GM12865 (cell line): ENCODE results near the gene WDR74.
A peak's percentile ranks its signal among the peaks of the same experiment; 100 is the strongest.

Source experiments
- DNase-seq: peaks from one replicate; pipeline ENCODE4 v3.0.0; 2010; ENCODE audit warnings: low read depth
- H3K4me3 ChIP-seq: 2 replicates; pipeline ENCODE4 v1.5.1; 2011; ENCODE audit warnings: mild to moderate bottlenecking, low read depth, low read length, control low read depth
- TF ChIP-seq, protein P1 (sequence below): IDR thresholded peaks from 2 replicates; pipeline ENCODE4 v1.5.1; 2011; ENCODE audit warnings: low read length, control low read depth, low read depth, inconsistent platforms; ENCODE audit not compliant: insufficient read depth; ENCODE audit errors: missing control alignments

Gene WDR74

DNA sequence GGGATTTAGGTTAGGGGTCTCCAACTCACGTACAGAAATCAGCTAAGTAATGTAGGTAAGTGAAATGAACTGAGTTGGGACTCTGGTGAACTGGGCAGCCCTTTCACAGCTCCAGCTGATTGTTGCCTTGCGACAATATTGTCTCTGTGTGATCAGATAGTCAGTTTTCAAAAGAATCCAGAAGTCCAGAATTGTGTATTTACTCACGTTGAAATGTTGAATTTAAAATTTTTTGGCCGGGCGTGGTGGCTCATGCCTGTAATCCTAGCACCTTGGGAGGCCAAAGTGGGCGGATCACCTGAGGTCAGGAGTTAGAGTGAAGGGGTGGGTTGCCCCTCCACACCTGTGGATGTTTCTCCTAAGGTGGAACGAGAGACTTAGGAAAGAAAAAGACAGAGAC lies 18.8 kb upstream of the WDR74 start:
- H3K4me3 ChIP-seq, result peak overlapping the region; percentile 90
- TF ChIP-seq, protein P1, sequence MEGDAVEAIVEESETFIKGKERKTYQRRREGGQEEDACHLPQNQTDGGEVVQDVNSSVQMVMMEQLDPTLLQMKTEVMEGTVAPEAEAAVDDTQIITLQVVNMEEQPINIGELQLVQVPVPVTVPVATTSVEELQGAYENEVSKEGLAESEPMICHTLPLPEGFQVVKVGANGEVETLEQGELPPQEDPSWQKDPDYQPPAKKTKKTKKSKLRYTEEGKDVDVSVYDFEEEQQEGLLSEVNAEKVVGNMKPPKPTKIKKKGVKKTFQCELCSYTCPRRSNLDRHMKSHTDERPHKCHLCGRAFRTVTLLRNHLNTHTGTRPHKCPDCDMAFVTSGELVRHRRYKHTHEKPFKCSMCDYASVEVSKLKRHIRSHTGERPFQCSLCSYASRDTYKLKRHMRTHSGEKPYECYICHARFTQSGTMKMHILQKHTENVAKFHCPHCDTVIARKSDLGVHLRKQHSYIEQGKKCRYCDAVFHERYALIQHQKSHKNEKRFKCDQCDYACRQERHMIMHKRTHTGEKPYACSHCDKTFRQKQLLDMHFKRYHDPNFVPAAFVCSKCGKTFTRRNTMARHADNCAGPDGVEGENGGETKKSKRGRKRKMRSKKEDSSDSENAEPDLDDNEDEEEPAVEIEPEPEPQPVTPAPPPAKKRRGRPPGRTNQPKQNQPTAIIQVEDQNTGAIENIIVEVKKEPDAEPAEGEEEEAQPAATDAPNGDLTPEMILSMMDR, result no peak
- no peak for DNase-seq

DNA sequence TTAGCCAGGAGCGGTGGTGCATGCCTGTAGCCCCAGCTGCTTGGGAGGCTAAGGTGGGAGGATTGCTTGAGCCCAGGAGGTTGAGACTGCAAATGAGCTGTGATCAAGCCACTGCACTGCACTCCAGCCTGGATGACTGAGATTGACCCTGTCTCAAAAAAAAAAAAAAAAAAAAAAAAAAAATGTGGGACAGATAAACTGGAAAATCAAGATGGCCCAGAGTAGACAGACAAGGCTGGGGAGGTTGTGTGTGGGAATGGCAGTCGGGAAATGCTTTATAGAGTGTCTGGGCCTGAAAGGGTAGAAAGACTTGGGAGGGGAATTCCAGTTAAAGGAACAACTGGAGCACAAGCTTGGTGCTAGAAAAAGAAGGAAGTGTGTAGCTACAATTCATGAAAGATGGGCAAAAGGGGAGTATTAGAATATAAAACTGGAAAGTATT lies 18.2 kb upstream of the WDR74 start:
- DNase-seq, result no peak
- H3K4me3 ChIP-seq, result peak overlapping the region; percentile 90
- TF ChIP-seq, protein P1, result no peak

DNA sequence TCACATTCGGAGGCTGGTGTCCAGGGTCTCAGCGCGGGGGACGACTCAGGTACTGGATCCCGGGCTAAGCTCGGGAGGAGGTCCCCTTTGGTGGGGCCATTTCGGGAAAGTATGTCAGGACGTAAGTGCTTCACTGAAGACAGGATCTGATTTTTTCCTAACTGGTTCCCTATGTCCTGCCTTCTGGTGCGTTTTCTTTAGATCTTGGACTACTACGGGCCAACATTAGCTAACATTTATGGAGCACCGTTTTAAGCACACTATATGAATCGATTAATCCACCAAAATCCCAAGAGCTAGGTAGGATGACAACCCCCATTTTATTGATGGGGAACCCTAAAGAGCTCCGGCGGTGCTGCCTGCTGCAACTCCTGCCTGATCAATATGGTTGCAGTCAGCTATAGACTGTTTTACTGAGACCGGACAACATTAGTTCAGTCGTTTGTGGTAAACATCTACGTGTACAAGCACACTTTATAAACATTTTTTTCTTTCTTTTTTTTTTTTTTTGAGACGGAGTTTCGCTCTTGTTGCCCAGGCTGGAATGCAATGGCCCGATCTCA lies 17.0 kb upstream of the WDR74 start:
- DNase-seq, result peak; percentile 47
- H3K4me3 ChIP-seq, result peak overlapping the region; percentile 90
- TF ChIP-seq, protein P1, result no peak

DNA sequence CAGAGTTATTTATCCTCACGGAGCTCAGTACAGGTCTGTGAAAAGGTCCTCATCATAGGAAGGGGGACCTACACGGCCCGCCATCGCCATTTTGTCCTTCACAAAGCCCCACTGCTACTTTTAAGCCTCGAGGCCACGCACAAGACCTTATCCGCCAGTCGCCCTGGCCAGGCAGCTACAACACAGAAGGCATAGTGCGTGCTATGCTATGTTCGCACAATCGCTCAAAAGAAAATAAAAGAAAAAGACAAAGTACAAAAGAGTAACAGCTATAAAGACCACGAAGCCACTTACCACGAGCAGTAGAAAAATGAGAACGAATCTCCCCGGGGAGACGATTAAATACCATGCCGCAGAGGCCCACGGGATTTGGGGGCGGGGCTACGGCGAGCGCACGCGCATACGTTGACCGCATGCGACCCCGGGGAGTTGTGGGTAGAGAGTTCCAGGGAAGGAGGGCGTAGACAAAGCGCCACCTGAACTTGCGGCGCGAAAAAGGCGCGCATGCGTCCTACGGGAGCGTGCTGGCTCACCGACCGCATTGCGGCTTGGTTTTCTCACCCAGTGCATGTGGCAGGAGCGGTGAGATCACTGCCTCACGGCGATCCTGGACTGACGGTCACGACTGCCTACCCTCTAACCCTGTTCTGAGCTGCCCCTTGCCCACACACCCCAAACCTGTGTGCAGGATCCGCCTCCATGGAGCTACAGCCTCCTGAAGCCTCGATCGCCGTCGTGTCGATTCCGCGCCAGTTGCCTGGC lies 16.4 kb upstream of the WDR74 start:
- TF ChIP-seq, protein P1, result no peak
- DNase-seq, result peak; percentile 100
- peak overlapping the region; percentile 98 for H3K4me3 ChIP-seq

DNA sequence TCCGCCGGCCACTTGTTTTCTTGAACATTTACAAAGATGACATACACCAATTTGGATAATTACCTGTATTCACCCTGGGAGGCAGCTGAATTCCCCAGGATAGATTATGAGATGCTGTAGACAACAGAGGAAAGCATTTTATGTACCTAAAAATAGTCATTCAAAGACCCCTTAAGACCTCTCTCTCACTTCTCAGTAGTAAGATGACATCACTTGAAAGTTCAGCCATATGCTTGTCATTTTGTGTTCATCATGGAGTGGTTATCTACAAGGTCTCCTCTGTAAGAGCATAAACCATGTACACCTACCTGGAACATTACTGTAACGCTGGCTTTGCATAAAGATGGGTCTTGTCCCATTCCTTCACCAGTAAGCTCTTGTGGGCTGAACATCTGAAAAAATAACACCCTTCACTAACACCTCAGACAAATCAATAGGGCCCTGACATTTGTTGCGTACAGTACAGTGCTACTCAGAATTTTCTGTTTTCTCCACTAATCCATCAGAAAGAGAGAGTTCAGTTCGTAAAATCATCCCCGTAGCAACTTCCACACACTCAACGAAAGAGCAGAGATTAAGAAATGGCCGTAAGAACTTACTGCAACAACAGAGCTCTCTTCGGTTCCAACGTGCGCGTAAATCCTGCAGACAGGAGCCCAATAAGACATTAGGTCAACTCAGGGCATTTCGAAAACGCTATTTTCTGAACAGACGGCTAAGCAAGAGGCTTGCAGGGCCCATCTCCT lies 15.6 kb upstream of the WDR74 start:
- TF ChIP-seq, protein P1, result no peak
- H3K4me3 ChIP-seq, result peak overlapping the region; percentile 98
- DNase-seq, result peak; percentile 47

DNA sequence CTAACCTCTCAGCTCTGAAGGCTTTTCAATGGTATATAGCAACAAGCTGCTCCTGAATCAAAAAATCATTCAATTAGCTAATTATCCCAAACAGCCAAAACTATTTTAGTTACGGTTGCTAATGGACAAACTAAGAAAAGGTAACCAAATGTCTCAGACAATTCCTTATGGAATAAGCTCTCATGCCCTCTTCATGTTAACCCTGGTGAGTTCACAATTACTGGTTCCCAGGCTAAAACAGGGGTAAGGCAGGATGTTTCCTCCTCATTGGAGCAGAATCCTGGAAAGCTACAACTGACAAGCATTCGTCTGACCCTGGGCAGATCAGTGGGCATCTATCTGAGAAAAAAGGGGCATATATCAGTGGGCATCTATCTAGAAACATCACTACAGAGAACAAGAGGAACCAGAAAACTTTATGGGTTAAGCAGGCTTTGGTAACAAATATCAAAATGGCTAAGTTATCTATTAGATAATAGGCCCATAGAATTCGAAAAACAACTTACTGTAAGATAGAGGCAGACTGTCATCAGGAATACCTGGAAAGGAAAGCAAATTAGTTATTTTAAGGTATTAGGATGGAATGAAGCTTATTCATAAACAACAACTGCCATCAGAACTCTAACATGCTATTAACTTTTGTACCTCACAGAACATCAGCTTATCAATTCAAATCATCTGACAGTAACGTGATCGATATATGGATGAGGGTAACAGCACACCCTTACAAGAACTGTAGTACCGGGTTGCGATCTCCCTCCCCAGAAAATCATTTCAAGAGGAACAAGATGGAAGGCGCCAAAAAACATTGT lies 14.8 kb upstream of the WDR74 start:
- no peak for DNase-seq
- TF ChIP-seq, protein P1, result no peak
- peak overlapping the region; percentile 98 for H3K4me3 ChIP-seq
